Panc1 (cell line): Measurements from ENCODE around the gene OR10J1. TPM values are rescaled to one million over a fixed set of nuclear protein-coding genes. Genes with fewer than 3 reads are reported as not detected.

ENCODE experiments used
- ATAC-seq: fragments of 200-7000 bp; cut with Tn5 transposase; 2 replicates; pipeline ENCODE4 v1.9.1; 2020; ENCODE audit warnings: mild to moderate bottlenecking, moderate library complexity
- Bru-seq: library from RNA; stranded (reverse); fragments of 400-500 nt; gene quantifications from one replicate; lab custom pipeline; 2021; lab: Mats Ljungman, UMichigan
- BruChase-seq, 2 experiments: library from RNA; stranded (reverse); fragments of 400-500 nt; gene quantifications; one replicate each; lab custom pipeline; 2021; lab: Mats Ljungman, UMichigan
- BruUV-seq: library from RNA; stranded (reverse); fragments of 400-500 nt; replicated peaks from 2 replicates; lab custom pipeline; 2021; lab: Mats Ljungman, UMichigan
- CTCF ChIA-PET: fragments of 300-600 bp; sonication (Branson Sonifier 250); formaldehyde crosslinking; loops from one replicate; lab custom pipeline; 2022; ENCODE audit warnings: antibody characterized with exemption; lab: Charles Lee
- POLR2A ChIA-PET: fragments of 300-600 bp; sonication (Branson Sonifier 250); formaldehyde crosslinking; loops from one replicate; lab custom pipeline; 2022; ENCODE audit warnings: antibody characterized with exemption; lab: Charles Lee
- DNase-seq: peaks from one replicate; pipeline ENCODE4 v3.0.0-alpha.2; 2010; ENCODE audit warnings: low read depth, low spot score
- H3K27ac ChIP-seq: 2 replicates; pipeline ENCODE4 v1.5.1; 2011; ENCODE audit warnings: mild to moderate bottlenecking, low read length, inconsistent platforms
- H3K27me3 ChIP-seq: fragments of 200-500 bp; sonication (Bioruptor generic); 2 replicates; pipeline ENCODE4 v1.6.0; 2014; ENCODE audit warnings: low read length, inconsistent platforms; ENCODE audit not compliant: control insufficient read depth, insufficient read depth
- H3K36me3 ChIP-seq: fragments of 200-500 bp; sonication (Bioruptor generic); 2 replicates; pipeline ENCODE4 v1.5.1; 2014; ENCODE audit warnings: inconsistent platforms, mild to moderate bottlenecking, low read length, moderate library complexity; ENCODE audit not compliant: control insufficient read depth, insufficient read depth
- H3K4me1 ChIP-seq: 2 replicates; pipeline ENCODE4 v1.5.1; 2011; ENCODE audit warnings: inconsistent platforms, mild to moderate bottlenecking, low read length, moderate library complexity; ENCODE audit not compliant: control insufficient read depth, insufficient read depth
- H3K4me3 ChIP-seq, 2 experiments: 2 replicates each; pipeline ENCODE4 v1.5.1; 2011 to 2012; ENCODE audit warnings: low read depth in 2 of 2, low read length in 2 of 2, mild to moderate bottlenecking in 2 of 2, inconsistent platforms in 1 of 2, moderate library complexity in 1 of 2
- H3K9me3 ChIP-seq: fragments of 200-500 bp; sonication (Bioruptor generic); 2 replicates; pipeline ENCODE4 v1.5.1; 2014; ENCODE audit warnings: low read depth, mild to moderate bottlenecking, inconsistent platforms, low read length, moderate library complexity; ENCODE audit not compliant: control insufficient read depth, insufficient read depth
- CTCF ChIP-seq: fragments of 450-650 bp; IDR thresholded peaks from 2 replicates; pipeline ENCODE4 v1.5.1; 2017; ENCODE audit warnings: mild to moderate bottlenecking
- POLR2AphosphoS5 ChIP-seq: IDR thresholded peaks from 2 replicates; pipeline ENCODE4 v1.6.1; 2012; ENCODE audit warnings: mild to moderate bottlenecking, low read depth, low read length, moderate library complexity
- REST ChIP-seq, 2 experiments: IDR thresholded peaks; 2 replicates each; pipeline ENCODE4 v1.6.1; 2011 to 2012; ENCODE audit warnings: low read depth in 2 of 2, control low read depth in 1 of 2, low read length in 1 of 2, mild to moderate bottlenecking in 1 of 2, moderate library complexity in 1 of 2; ENCODE audit not compliant: insufficient read depth in 1 of 2
- SIN3A ChIP-seq: IDR thresholded peaks from 2 replicates; pipeline ENCODE4 v1.6.1; 2012; ENCODE audit warnings: low read depth, mild to moderate bottlenecking, low read length, moderate library complexity, borderline replicate concordance; ENCODE audit not compliant: insufficient read depth
- TCF7L2 ChIP-seq: IDR thresholded peaks from 2 replicates; pipeline ENCODE4 v1.6.1; 2011; ENCODE audit warnings: mild to moderate bottlenecking, low read depth, low read length, inconsistent platforms
- in situ Hi-C: cut with HindIII; loops from 2 replicates; pipeline ENCODE4 v1.10.0; 2016; ENCODE audit warnings: low sequenced_read_pairs, low pct_unique_long_range_greater_than_20kb
- intact Hi-C: fragments of 100-400 bp; cut with micrococcal nuclease; formaldehyde crosslinking; loops from one replicate; pipeline ENCODE4 v1.10.0; 2022; ENCODE audit not compliant: unreplicated experiment
- long read RNA-seq: library from polyadenylated mRNA; unstranded; transcript quantifications from one replicate; pipeline ENCODE4 v2.0.0, GENCODE V29; 2021; ENCODE audit not compliant: unreplicated experiment
- polyA plus RNA-seq: library from polyadenylated mRNA; unstranded; fragments of >200 nt; gene quantifications from one replicate; pipeline ENCODE4 v1.2.1, GENCODE V29; 2012; ENCODE audit warnings: missing spikeins; ENCODE audit not compliant: insufficient read length
- total RNA-seq: library from RNA; stranded (reverse); gene quantifications from one replicate; pipeline ENCODE4 v1.2.1, GENCODE V29; 2021; ENCODE audit not compliant: unreplicated experiment

The OR10J1 gene
- not detected for total RNA-seq
- polyA plus RNA-seq, result not detected
- not detected for Bru-seq, nascent RNA
- BruChase-seq, experiment 1, labeled RNA remaining after a 2-hour chase, result not detected
- BruChase-seq, experiment 2, labeled RNA remaining after a 6-hour chase, result not detected
- long read RNA-seq, result 0 reads

GRCh38 chr1:159439422-159439821, at the start of gene OR10J1:
Gene OR10J1 (plus strand): TSS chr1:159439722. CDS start chr1:159439792, 70 bp downstream.
- CTCF ChIA-PET, result no interaction called here

GRCh38 chr1:159406821-159407220, 32.7 kb upstream of the OR10J1 start:
- no peak overlapping the region for H3K4me3 ChIP-seq
- no TSS peak for BruUV-seq
- no peaks in the 10 kb centered on the region for H3K27me3 ChIP-seq
- H3K27ac ChIP-seq, result no peak overlapping the region
- ATAC-seq (no peak), DNase-seq (no peak)
- no peaks in the 10 kb centered on the region for H3K36me3 ChIP-seq
- in situ Hi-C loops (no loop called here), intact Hi-C loops (no loop called here)
- H3K4me1 ChIP-seq, result no peaks in the 10 kb centered on the region
- CTCF ChIA-PET, result no interaction called here
- POLR2A ChIA-PET, result no interaction called here
- no peaks in the 10 kb centered on the region for H3K9me3 ChIP-seq
- TF ChIP-seq POLR2AphosphoS5, result no peak
- TF ChIP-seq TCF7L2, result no peak
- no peak for TF ChIP-seq CTCF
- TF ChIP-seq REST (IDR thresholded peaks at IDR 0.05; ENCODE audit: insufficient read depth in 1 of 2, low read depth in 2 of 2, low read length in 1 of 2), result no peak
- no peak for TF ChIP-seq SIN3A

More at GRCh38 chr1:159439422-159439821, at the start of gene OR10J1:
- DNase-seq (no peak), ATAC-seq (no peak)
- no peak within 1 kb of the TSS for H3K27ac ChIP-seq
- no peaks in the 10 kb centered on the region for H3K36me3 ChIP-seq
- no peaks in the 10 kb centered on the region for H3K27me3 ChIP-seq
- POLR2A ChIA-PET, result no interaction called here
- TF ChIP-seq TCF7L2 (no peak), POLR2AphosphoS5 (no peak), CTCF (no peak), SIN3A (no peak), REST (IDR thresholded peaks at IDR 0.05; ENCODE audit: insufficient read depth in 1 of 2, low read depth in 2 of 2, low read length in 1 of 2) (no peak)
- H3K4me1 ChIP-seq, result no peaks in the 10 kb centered on the region
- no TSS peak for BruUV-seq
- in situ Hi-C loops (no loop called here), intact Hi-C loops (no loop called here)
- H3K4me3 ChIP-seq, result no peak within 1 kb of the TSS
- no peaks in the 10 kb centered on the region for H3K9me3 ChIP-seq
